ENCODE measurements around the gene MTG1. TPM values are rescaled to one million over a fixed set of nuclear protein-coding genes. Genes with fewer than 3 reads are reported as not detected.
A peak's percentile ranks its signal among the peaks of the same experiment; 100 is the strongest.

MTG1 gene
- total and polyA plus RNA-seq, 10 of the 15 experiments (the other 5 are each of a cell fraction or from before 2014, with no cell fraction given) = 6.2 to 104 (median 62.5) TPM

DNA sequence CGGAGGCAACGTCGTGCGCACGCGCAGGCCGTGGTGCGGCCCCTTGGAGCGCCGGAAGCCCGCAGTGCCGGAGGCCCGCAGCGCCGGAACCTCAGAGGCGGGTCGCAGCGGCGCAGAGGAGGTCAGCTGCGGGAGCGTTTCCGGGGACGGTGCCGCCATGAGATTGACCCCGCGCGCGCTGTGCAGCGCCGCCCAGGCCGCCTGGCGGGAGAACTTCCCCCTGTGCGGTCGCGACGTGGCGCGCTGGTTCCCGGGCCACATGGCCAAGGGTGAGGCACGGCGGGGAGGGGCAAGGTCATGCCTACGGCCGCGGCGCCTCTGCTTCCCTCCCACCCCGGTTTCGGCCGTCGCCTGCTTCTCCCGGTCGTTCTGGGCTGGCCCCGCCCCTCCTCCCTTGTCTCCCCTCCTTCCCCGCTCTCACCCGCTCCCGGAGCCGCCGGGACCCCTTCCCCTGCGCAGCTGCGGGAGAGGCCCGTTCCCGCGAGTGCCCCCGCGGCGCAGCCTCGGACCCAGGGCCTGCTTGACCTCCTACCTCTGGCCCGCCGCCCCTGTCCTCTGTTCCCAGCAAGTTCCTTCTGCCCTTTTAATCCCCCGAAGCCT lies at the start of gene MTG1 (continued):
- TF ChIP-seq NR2C1 (IDR thresholded peaks at IDR 0.05) (peak; percentile 95), POU2F2 (IDR thresholded peaks at IDR 0.05; ENCODE audit: borderline replicate concordance, low read depth, low read length) (0 out of 3 replicates have a peak, but pooled peaks have one; percentile 62), GATAD2B (conservative IDR thresholded peaks at IDR 0.05; ENCODE audit: low read depth) (peak; percentile 96), EZH2 (IDR thresholded peaks at IDR 0.05; ENCODE audit: borderline replicate concordance, control insufficient read depth, low read depth, low read length) (no peak), CREM (IDR thresholded peaks at IDR 0.05; ENCODE audit: low read depth) (peak; percentile 48), ZNF24 (IDR thresholded peaks at IDR 0.05) (no peak), SMAD5 (IDR thresholded peaks at IDR 0.05; ENCODE audit: low read depth) (peak; percentile 26; the same call in 1 of the 2 replicates), TCF3 (IDR thresholded peaks at IDR 0.05; ENCODE audit: borderline replicate concordance, insufficient read depth, low read depth, low read length) (peak; percentile 73; the same call in 1 of the 2 replicates), YY1 (IDR thresholded peaks at IDR 0.05; ENCODE audit: low read depth, low read length) (peak; percentile 93), CHD2 (IDR thresholded peaks at IDR 0.05; ENCODE audit: borderline replicate concordance, low read depth, low read length) (0 out of 2 replicates have a peak, but pooled peaks have one; percentile 41), IKZF2 (IDR thresholded peaks at IDR 0.05) (peak in 1 of 2 experiments; percentile 64; a peak in 2 of 4 replicates), CREB1 (IDR thresholded peaks at IDR 0.05; ENCODE audit: low read depth) (peak; percentile 54; the same call in 1 of the 2 replicates), LARP7 (IDR thresholded peaks at IDR 0.05) (peak; percentile 98), BMI1 (IDR thresholded peaks at IDR 0.05; ENCODE audit: borderline replicate concordance) (no peak), SMARCA5 (IDR thresholded peaks at IDR 0.05) (no peak), NBN (IDR thresholded peaks at IDR 0.05) (peak; percentile 68), HDAC6 (IDR thresholded peaks at IDR 0.05; ENCODE audit: unreplicated experiment) (no peak)
- TF ChIP-seq, protein P1, sequence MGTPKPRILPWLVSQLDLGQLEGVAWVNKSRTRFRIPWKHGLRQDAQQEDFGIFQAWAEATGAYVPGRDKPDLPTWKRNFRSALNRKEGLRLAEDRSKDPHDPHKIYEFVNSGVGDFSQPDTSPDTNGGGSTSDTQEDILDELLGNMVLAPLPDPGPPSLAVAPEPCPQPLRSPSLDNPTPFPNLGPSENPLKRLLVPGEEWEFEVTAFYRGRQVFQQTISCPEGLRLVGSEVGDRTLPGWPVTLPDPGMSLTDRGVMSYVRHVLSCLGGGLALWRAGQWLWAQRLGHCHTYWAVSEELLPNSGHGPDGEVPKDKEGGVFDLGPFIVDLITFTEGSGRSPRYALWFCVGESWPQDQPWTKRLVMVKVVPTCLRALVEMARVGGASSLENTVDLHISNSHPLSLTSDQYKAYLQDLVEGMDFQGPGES (IDR thresholded peaks at IDR 0.05) = 0 out of 2 replicates have a peak, but pooled peaks have one; percentile 6
- TF ChIP-seq, protein P2, sequence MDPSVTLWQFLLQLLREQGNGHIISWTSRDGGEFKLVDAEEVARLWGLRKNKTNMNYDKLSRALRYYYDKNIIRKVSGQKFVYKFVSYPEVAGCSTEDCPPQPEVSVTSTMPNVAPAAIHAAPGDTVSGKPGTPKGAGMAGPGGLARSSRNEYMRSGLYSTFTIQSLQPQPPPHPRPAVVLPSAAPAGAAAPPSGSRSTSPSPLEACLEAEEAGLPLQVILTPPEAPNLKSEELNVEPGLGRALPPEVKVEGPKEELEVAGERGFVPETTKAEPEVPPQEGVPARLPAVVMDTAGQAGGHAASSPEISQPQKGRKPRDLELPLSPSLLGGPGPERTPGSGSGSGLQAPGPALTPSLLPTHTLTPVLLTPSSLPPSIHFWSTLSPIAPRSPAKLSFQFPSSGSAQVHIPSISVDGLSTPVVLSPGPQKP (IDR thresholded peaks at IDR 0.05; ENCODE audit: low read depth, low read length) = peak; percentile 91
- TF ChIP-seq, protein P3, sequence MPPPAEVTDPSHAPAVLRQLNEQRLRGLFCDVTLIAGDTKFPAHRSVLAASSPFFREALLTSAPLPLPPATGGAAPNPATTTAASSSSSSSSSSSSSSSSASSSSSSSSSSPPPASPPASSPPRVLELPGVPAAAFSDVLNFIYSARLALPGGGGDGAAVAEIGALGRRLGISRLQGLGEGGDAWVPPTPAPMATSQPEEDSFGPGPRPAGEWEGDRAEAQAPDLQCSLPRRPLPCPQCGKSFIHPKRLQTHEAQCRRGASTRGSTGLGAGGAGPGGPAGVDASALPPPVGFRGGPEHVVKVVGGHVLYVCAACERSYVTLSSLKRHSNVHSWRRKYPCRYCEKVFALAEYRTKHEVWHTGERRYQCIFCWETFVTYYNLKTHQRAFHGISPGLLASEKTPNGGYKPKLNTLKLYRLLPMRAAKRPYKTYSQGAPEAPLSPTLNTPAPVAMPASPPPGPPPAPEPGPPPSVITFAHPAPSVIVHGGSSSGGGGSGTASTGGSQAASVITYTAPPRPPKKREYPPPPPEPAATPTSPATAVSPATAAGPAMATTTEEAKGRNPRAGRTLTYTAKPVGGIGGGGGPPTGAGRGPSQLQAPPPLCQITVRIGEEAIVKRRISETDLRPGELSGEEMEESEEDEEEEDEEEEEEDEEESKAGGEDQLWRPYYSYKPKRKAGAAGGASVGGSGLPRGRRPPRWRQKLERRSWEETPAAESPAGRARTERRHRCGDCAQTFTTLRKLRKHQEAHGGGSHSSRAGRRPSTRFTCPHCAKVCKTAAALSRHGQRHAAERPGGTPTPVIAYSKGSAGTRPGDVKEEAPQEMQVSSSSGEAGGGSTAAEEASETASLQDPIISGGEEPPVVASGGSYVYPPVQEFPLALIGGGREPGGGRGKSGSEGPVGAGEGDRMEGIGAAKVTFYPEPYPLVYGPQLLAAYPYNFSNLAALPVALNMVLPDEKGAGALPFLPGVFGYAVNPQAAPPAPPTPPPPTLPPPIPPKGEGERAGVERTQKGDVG (CRISPR knock-in tag; IDR thresholded peaks at IDR 0.05) = no peak
- TF ChIP-seq, protein P4, sequence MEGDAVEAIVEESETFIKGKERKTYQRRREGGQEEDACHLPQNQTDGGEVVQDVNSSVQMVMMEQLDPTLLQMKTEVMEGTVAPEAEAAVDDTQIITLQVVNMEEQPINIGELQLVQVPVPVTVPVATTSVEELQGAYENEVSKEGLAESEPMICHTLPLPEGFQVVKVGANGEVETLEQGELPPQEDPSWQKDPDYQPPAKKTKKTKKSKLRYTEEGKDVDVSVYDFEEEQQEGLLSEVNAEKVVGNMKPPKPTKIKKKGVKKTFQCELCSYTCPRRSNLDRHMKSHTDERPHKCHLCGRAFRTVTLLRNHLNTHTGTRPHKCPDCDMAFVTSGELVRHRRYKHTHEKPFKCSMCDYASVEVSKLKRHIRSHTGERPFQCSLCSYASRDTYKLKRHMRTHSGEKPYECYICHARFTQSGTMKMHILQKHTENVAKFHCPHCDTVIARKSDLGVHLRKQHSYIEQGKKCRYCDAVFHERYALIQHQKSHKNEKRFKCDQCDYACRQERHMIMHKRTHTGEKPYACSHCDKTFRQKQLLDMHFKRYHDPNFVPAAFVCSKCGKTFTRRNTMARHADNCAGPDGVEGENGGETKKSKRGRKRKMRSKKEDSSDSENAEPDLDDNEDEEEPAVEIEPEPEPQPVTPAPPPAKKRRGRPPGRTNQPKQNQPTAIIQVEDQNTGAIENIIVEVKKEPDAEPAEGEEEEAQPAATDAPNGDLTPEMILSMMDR (IDR thresholded peaks at IDR 0.05 in 2 of 3, conservative IDR thresholded peaks at IDR 0.05 in 1 of 3; ENCODE audit: control insufficient read depth in 2 of 3, extremely low read depth in 1 of 3, insufficient read depth in 1 of 3, low read depth in 3 of 3, low read length in 3 of 3) = peak in 1 of 3 experiments; percentile 16; a peak in 1 of 6 replicates
- TF ChIP-seq, protein P5, sequence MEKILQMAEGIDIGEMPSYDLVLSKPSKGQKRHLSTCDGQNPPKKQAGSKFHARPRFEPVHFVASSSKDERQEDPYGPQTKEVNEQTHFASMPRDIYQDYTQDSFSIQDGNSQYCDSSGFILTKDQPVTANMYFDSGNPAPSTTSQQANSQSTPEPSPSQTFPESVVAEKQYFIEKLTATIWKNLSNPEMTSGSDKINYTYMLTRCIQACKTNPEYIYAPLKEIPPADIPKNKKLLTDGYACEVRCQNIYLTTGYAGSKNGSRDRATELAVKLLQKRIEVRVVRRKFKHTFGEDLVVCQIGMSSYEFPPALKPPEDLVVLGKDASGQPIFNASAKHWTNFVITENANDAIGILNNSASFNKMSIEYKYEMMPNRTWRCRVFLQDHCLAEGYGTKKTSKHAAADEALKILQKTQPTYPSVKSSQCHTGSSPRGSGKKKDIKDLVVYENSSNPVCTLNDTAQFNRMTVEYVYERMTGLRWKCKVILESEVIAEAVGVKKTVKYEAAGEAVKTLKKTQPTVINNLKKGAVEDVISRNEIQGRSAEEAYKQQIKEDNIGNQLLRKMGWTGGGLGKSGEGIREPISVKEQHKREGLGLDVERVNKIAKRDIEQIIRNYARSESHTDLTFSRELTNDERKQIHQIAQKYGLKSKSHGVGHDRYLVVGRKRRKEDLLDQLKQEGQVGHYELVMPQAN (conservative IDR thresholded peaks at IDR 0.05) = peak; percentile 70; the same call in 1 of the 2 replicates
